ENCODE measurements around the gene PEBP1. TPM values are rescaled to one million over a fixed set of nuclear protein-coding genes. Genes with fewer than 3 reads are reported as not detected.
"Not testable (repeated sequence)": the region's sequence is repeated elsewhere in the genome, so short reads cannot be mapped to it uniquely, and the experiment has no call there.

The PEBP1 gene
- total RNA-seq, 2 donors from 2014 or later, result 136 to 334 TPM

- H3K36me3 ChIP-seq (replicated peaks in 1 of 2; ENCODE audit: insufficient read depth in 1 of 2, low read depth in 2 of 2), result no peaks in the 10 kb centered on the region
- DNase-seq (no peak), ATAC-seq (no peak)
- H3K4me3 ChIP-seq, result no peak overlapping the region
- 93 to 97% methylated on average over 4 of the region's 4 CpGs for WGBS, 2 donors
- peak overlapping the region; percentile 91 to 98 (median 92) for H3K27ac ChIP-seq
- intact Hi-C loops (cut with DNase I), result no loop called here
- TF ChIP-seq POLR2A (IDR thresholded peaks at IDR 0.05) (no peak), CTCF (IDR thresholded peaks at IDR 0.05) (no peak)
- H3K9me3 ChIP-seq, result no peaks in the 10 kb centered on the region
- H3K4me1 ChIP-seq, result peaks cover 47% of the 10 kb centered on the region
- H3K27me3 ChIP-seq, result no peaks in the 10 kb centered on the region
Observed at GRCh38 chr12:118125743-118126118, 10.2 kb upstream of the PEBP1 start.

GRCh38 chr12:118126119-118126757 is 9.7 kb upstream of the PEBP1 start:
- 15 to 18% methylated on average over 4 to 13 of the region's 13 CpGs for WGBS, 2 donors
- Histone ChIP-seq H3K4me3 (no peak overlapping the region), H3K27me3 (no peaks in the 10 kb centered on the region), H3K36me3 (replicated peaks in 1 of 2; ENCODE audit: insufficient read depth in 1 of 2, low read depth in 2 of 2) (no peaks in the 10 kb centered on the region), H3K27ac (peak overlapping the region; percentile 91 to 98 (median 92)), H3K4me1 (peaks cover 48% of the 10 kb centered on the region), H3K9me3 (no peaks in the 10 kb centered on the region)
- DNase-seq (peak; percentile 94 to 97 (median 96)), ATAC-seq (peak; percentile 92)
- TF ChIP-seq POLR2A (IDR thresholded peaks at IDR 0.05) (peak in 1 of 3 donors; percentile 11), CTCF (IDR thresholded peaks at IDR 0.05) (no peak)
- intact Hi-C loops (cut with DNase I), result no loop called here

GRCh38 chr12:118127867-118128266 is 8.1 kb upstream of the PEBP1 start:
- peaks cover 62% of the 10 kb centered on the region for H3K4me1 ChIP-seq
- H3K4me3 ChIP-seq, result no peak overlapping the region
- TF ChIP-seq POLR2A (IDR thresholded peaks at IDR 0.05) (no peak), CTCF (IDR thresholded peaks at IDR 0.05) (no peak)
- H3K9me3 ChIP-seq, result no peaks in the 10 kb centered on the region
- intact Hi-C loops (cut with DNase I), result no loop called here
- H3K27ac ChIP-seq, result peak overlapping the region in 3 of 4 donors; percentile 91 to 98 (median 93)
- 92 to 97% methylated on average over 5 of the region's 5 CpGs for WGBS, 2 donors
- no peaks in the 10 kb centered on the region for H3K27me3 ChIP-seq
- no peaks in the 10 kb centered on the region for H3K36me3 ChIP-seq (replicated peaks in 1 of 2; ENCODE audit: insufficient read depth in 1 of 2, low read depth in 2 of 2)
- ATAC-seq (no peak), DNase-seq (no peak)

GRCh38 chr12:118129436-118129835 is 6.5 kb upstream of the PEBP1 start:
- H3K27ac ChIP-seq; H3K9me3 ChIP-seq; H3K27me3 ChIP-seq; H3K4me3 ChIP-seq; H3K36me3 ChIP-seq (replicated peaks in 1 of 2; ENCODE audit: insufficient read depth in 1 of 2, low read depth in 2 of 2); ATAC-seq; DNase-seq; intact Hi-C loops (cut with DNase I): not testable (repeated sequence)
- WGBS, 2 donors, result 96 to 99% methylated on average over 5 of the region's 5 CpGs
- peaks cover 58% of the 10 kb centered on the region for H3K4me1 ChIP-seq

- peaks cover 58% of the 10 kb centered on the region for H3K4me1 ChIP-seq
- ATAC-seq (peak; percentile 26), DNase-seq (peak; percentile 54 to 68 (median 61))
- WGBS, 2 donors, result 0 to 1% methylated on average over 9 to 29 of the region's 29 CpGs
- no peak for TF ChIP-seq POLR2A (IDR thresholded peaks at IDR 0.05)
- no peak for TF ChIP-seq CTCF (IDR thresholded peaks at IDR 0.05)
- intact Hi-C loops (cut with DNase I), result no loop called here
- peaks cover 6 to 14% of the 10 kb centered on the region in 2 donors for H3K36me3 ChIP-seq (replicated peaks in 1 of 2; ENCODE audit: insufficient read depth in 1 of 2, low read depth in 2 of 2)
- H3K9me3 ChIP-seq, result no peaks in the 10 kb centered on the region
- peak overlapping the region; percentile 60 to 92 for H3K4me3 ChIP-seq
- peak overlapping the region; percentile 75 to 94 (median 90) for H3K27ac ChIP-seq
- no peaks in the 10 kb centered on the region for H3K27me3 ChIP-seq
Observed at GRCh38 chr12:118136559-118137003, 657 bp downstream of the PEBP1 start.

Measured in body of pancreas (tissue), 4 donors.